CD14-positive monocyte (primary cell): ENCODE results near the gene KIF5C. TPM values are rescaled to one million over a fixed set of nuclear protein-coding genes. Genes with fewer than 3 reads are reported as not detected.

Experiments used
- DNase-seq, 3 donors: peaks; one replicate each; pipeline ENCODE4 v3.0.0-alpha.2; 2011 to 2022
- H2AFZ ChIP-seq: 2 replicates; pipeline ENCODE4 v1.6.0; 2012; ENCODE audit warnings: mild to moderate bottlenecking, low read depth, low read length, inconsistent platforms; ENCODE audit not compliant: insufficient read depth, poor library complexity, severe bottlenecking
- H3K27ac ChIP-seq, 2 donors: 1 replicate in 1 of 2; 2 replicates in 1 of 2; pipeline ENCODE4 v1.5.1; 2012 to 2013; ENCODE audit warnings: low read length in 2 of 2, control low read depth in 1 of 2, inconsistent platforms in 1 of 2, low read depth in 1 of 2, mild to moderate bottlenecking in 1 of 2
- H3K27me3 ChIP-seq, 2 donors: one replicate each; pipeline versions ENCODE4 v1.6.0 to v1.6.1; 2011 to 2013; ENCODE audit warnings: low read length in 2 of 2; ENCODE audit not compliant: control insufficient read depth in 2 of 2, insufficient read depth in 2 of 2
- H3K36me3 ChIP-seq, 2 donors: replicated peaks in 1 of 2; 1 replicate in 1 of 2; 2 replicates in 1 of 2; pipeline versions ENCODE4 v1.5.1 to v1.6.1; 2012 to 2013; ENCODE audit warnings: low read length in 2 of 2, control low read depth in 1 of 2, inconsistent platforms in 1 of 2, mild to moderate bottlenecking in 1 of 2; ENCODE audit not compliant: insufficient read depth in 2 of 2, control insufficient read depth in 1 of 2
- H3K4me1 ChIP-seq, 2 donors: 1 replicate in 1 of 2; 2 replicates in 1 of 2; pipeline versions ENCODE4 v1.5.1 to v1.6.1; 2012 to 2013; ENCODE audit warnings: low read length in 2 of 2, control low read depth in 1 of 2, inconsistent platforms in 1 of 2, mild to moderate bottlenecking in 1 of 2, moderate library complexity in 1 of 2; ENCODE audit not compliant: insufficient read depth in 2 of 2, control insufficient read depth in 1 of 2
- H3K4me2 ChIP-seq: replicated peaks from 2 replicates; pipeline ENCODE3; 2012; ENCODE audit warnings: low read length, moderate library complexity, mild to moderate bottlenecking; ENCODE audit not compliant: poor library complexity, severe bottlenecking; ENCODE audit errors: extremely low read depth
- H3K4me3 ChIP-seq, 3 experiments: fragments of 200-600 bp in 1 of 3; sonication (generic) in 1 of 3; replicated peaks in 1 of 3; 1 replicate in 2 of 3; 2 replicates in 1 of 3; pipeline ENCODE4 v1.5.1; 2011 to 2013; ENCODE audit warnings: low read length in 3 of 3, mild to moderate bottlenecking in 3 of 3, control low read depth in 2 of 3, low read depth in 2 of 3, inconsistent platforms in 1 of 3, moderate library complexity in 1 of 3
- H3K79me2 ChIP-seq: 2 replicates; pipeline ENCODE4 v1.6.0; 2012; ENCODE audit warnings: mild to moderate bottlenecking, control low read depth, inconsistent platforms, low read length, moderate library complexity; ENCODE audit not compliant: insufficient read depth
- H3K9ac ChIP-seq: 2 replicates; pipeline ENCODE4 v1.6.0; 2017; ENCODE audit warnings: low read length, mild to moderate bottlenecking; ENCODE audit not compliant: insufficient read depth, poor library complexity, severe bottlenecking
- H3K9me3 ChIP-seq, 2 donors: replicated peaks in 1 of 2; 1 replicate in 1 of 2; 2 replicates in 1 of 2; pipeline versions ENCODE4 v1.5.1 to v1.6.1; 2012 to 2013; ENCODE audit warnings: low read length in 2 of 2, control low read depth in 1 of 2; ENCODE audit not compliant: control insufficient read depth in 1 of 2, insufficient read depth in 1 of 2
- H4K20me1 ChIP-seq: 2 replicates; pipeline ENCODE4 v1.6.0; 2012; ENCODE audit warnings: mild to moderate bottlenecking, low read length, control low read depth, moderate library complexity; ENCODE audit not compliant: insufficient read depth
- H3K27ac Mint-ChIP-seq, 7 donors: one replicate each; pipeline ENCODE4 v1.8.0; 2020; ENCODE audit warnings: mild to moderate bottlenecking in 7 of 7, mixed read lengths in 7 of 7, moderate library complexity in 6 of 7, inconsistent platforms in 2 of 7
- H3K27me3 Mint-ChIP-seq, 3 donors: one replicate each; pipeline ENCODE4 v1.8.0; 2021 to 2022; ENCODE audit warnings: low read depth in 3 of 3, mild to moderate bottlenecking in 3 of 3, mixed read lengths in 3 of 3, moderate library complexity in 3 of 3, inconsistent platforms in 1 of 3
- H3K36me3 Mint-ChIP-seq, 2 donors: one replicate each; pipeline ENCODE4 v1.8.0; 2020; ENCODE audit warnings: mixed read lengths in 2 of 2, inconsistent platforms in 1 of 2, mild to moderate bottlenecking in 1 of 2
- H3K4me1 Mint-ChIP-seq: one replicate; pipeline ENCODE4 v1.8.0; 2020; ENCODE audit warnings: mild to moderate bottlenecking, mixed read lengths
- H3K4me3 Mint-ChIP-seq, 2 donors: one replicate each; pipeline ENCODE4 v1.8.0; 2020; ENCODE audit warnings: mild to moderate bottlenecking in 2 of 2, mixed read lengths in 2 of 2, moderate library complexity in 1 of 2
- H3K9me3 Mint-ChIP-seq, 7 donors: one replicate each; pipeline ENCODE4 v1.8.0; 2020 to 2022; ENCODE audit warnings: mixed read lengths in 7 of 7, mild to moderate bottlenecking in 6 of 7, moderate library complexity in 6 of 7, inconsistent platforms in 2 of 7
- CTCF ChIP-seq: fragments of 200-600 bp; IDR thresholded peaks from one replicate; pipeline ENCODE4 v1.8.0; 2022; ENCODE audit warnings: antibody characterized with exemption, mild to moderate bottlenecking
- WGBS: methylation state at CpG from one replicate; pipeline ENCODE4 v1.1.5; 2013; ENCODE audit warnings: missing lambda C conversion rate; ENCODE audit not compliant: insufficient coverage; 5-methylcytosine and 5-hydroxymethylcytosine counted together
- intact Hi-C, 2 donors: fragments of 100-400 bp; cut with micrococcal nuclease; formaldehyde crosslinking; loops; one replicate each; pipeline versions ENCODE4 v1.15.0 to v1.15.1; 2023
- polyA plus RNA-seq, 3 donors: library from polyadenylated mRNA; depleted of rRNA in 1 of 3; unstranded in 2 of 3; stranded (reverse) in 1 of 3; fragments of 300-500 nt in 2 of 3; fragments of >200 nt in 1 of 3; fragmentation: Illumina TruSeq in 2 of 3; gene quantifications; 1 replicate in 2 of 3; 2 replicates in 1 of 3; pipeline ENCODE4 v1.2.3, GENCODE V29; 2012 to 2021

The KIF5C gene
- polyA plus RNA-seq, 3 donors: 0.04 TPM; not detected in 2

GRCh38 chr2:148978026-148978685 lies 103.1 kb downstream of the KIF5C start:
- Mint-ChIP-seq H3K27ac (no peak overlapping the region), H3K9me3 (no peaks in the 10 kb centered on the region), H3K27me3 (peaks cover 0 to 2% (median 0%) of the 10 kb centered on the region in 3 donors), H3K36me3 (no peaks in the 10 kb centered on the region), H3K4me3 (no peak overlapping the region), H3K4me1 (peaks cover 17% of the 10 kb centered on the region)
- Histone ChIP-seq H3K9ac (no peak overlapping the region), H4K20me1 (no peaks in the 10 kb centered on the region), H3K4me1 (peaks cover 5 to 6% of the 10 kb centered on the region in 2 donors), H3K9me3 (no peaks in the 10 kb centered on the region), H3K79me2 (no peaks in the 10 kb centered on the region), H3K27me3 (no peaks in the 10 kb centered on the region), H3K4me3 (no peak overlapping the region), H3K36me3 (no peaks in the 10 kb centered on the region), H3K27ac (no peak overlapping the region), H3K4me2 (no peak overlapping the region), H2AFZ (no peak overlapping the region)
- intact Hi-C loops: no loop called here
- no peak for TF ChIP-seq CTCF
- no peak for DNase-seq
- WGBS: 90% methylated on average over 1 of the region's 7 CpGs

- TF ChIP-seq CTCF: no peak
- no peaks in the 10 kb centered on the region for H3K9me3 Mint-ChIP-seq
- H3K79me2 ChIP-seq: no peaks in the 10 kb centered on the region
- peaks cover 5 to 6% of the 10 kb centered on the region in 2 donors for H3K4me1 ChIP-seq
- no peaks in the 10 kb centered on the region for H3K27me3 ChIP-seq
- no peaks in the 10 kb centered on the region for H3K36me3 ChIP-seq
- no peak overlapping the region for H2AFZ ChIP-seq
- H3K4me3 ChIP-seq: no peak overlapping the region
- H3K27ac Mint-ChIP-seq: no peak overlapping the region
- no peak overlapping the region for H3K27ac ChIP-seq
- no CpG with 5 or more reads among the region's 2 CpGs for WGBS
- no peak overlapping the region for H3K9ac ChIP-seq
- no peak overlapping the region for H3K4me3 Mint-ChIP-seq
- no peaks in the 10 kb centered on the region for H3K9me3 ChIP-seq
- H4K20me1 ChIP-seq: no peaks in the 10 kb centered on the region
- intact Hi-C loops: no loop called here
- peaks cover 0 to 2% (median 0%) of the 10 kb centered on the region in 3 donors for H3K27me3 Mint-ChIP-seq
- H3K4me2 ChIP-seq: no peak overlapping the region
- peaks cover 20% of the 10 kb centered on the region for H3K4me1 Mint-ChIP-seq
- no peak for DNase-seq
- H3K36me3 Mint-ChIP-seq: no peaks in the 10 kb centered on the region
Observed at GRCh38 chr2:148978706-148979105, 103.7 kb downstream of the KIF5C start.
